Thymus (tissue), 11 donors: ENCODE data around the gene NPDC1. TPM values are rescaled to one million over a fixed set of nuclear protein-coding genes. Genes with fewer than 3 reads are reported as not detected.

Experiments used
- DNase-seq, 9 donors: peaks; one replicate each; pipeline ENCODE4 v3.0.0-alpha.2; 2013; ENCODE audit warnings: low spot score in 9 of 9, low read depth in 6 of 9, missing footprints in 1 of 9
- H3K27ac ChIP-seq, 2 donors: one replicate each; pipeline ENCODE4 v1.5.1; 2013; ENCODE audit warnings: control low read depth in 1 of 2, low read depth in 1 of 2, low read length in 1 of 2, mild to moderate bottlenecking in 1 of 2, moderate library complexity in 1 of 2
- H3K27me3 ChIP-seq, 2 donors: one replicate each; pipeline ENCODE4 v1.5.1; 2013; ENCODE audit warnings: low read length in 1 of 2; ENCODE audit not compliant: control insufficient read depth in 2 of 2, insufficient read depth in 1 of 2
- H3K36me3 ChIP-seq, 2 donors: one replicate each; pipeline ENCODE4 v1.5.1; 2013; ENCODE audit warnings: low read length in 1 of 2, mild to moderate bottlenecking in 1 of 2, moderate library complexity in 1 of 2; ENCODE audit not compliant: control insufficient read depth in 2 of 2, insufficient read depth in 2 of 2
- H3K4me1 ChIP-seq, 2 donors: one replicate each; pipeline ENCODE4 v1.5.1; 2013; ENCODE audit warnings: low read length in 2 of 2; ENCODE audit not compliant: control insufficient read depth in 2 of 2, insufficient read depth in 2 of 2
- H3K4me3 ChIP-seq, 2 donors: one replicate each; pipeline ENCODE4 v1.5.1; 2013; ENCODE audit warnings: low read length in 2 of 2, control low read depth in 1 of 2, mild to moderate bottlenecking in 1 of 2
- H3K9me3 ChIP-seq, 2 donors: one replicate each; pipeline ENCODE4 v1.5.1; 2013; ENCODE audit warnings: low read length in 1 of 2, mild to moderate bottlenecking in 1 of 2; ENCODE audit not compliant: control insufficient read depth in 2 of 2, insufficient read depth in 1 of 2
- WGBS: extraction: QIAGEN DNeasy Blood & Tissue Kit; methylation state at CpG from one replicate; pipeline ENCODE4 v1.1.7; 2013; 5-methylcytosine and 5-hydroxymethylcytosine counted together
- polyA plus RNA-seq: library from polyadenylated mRNA; stranded (reverse); fragments of 200-250 nt; gene quantifications from one replicate; pipeline ENCODE4 v1.2.3, GENCODE V29; 2013
- total RNA-seq: library from RNA; stranded (reverse); fragments of 120-200 nt; gene quantifications from one replicate; pipeline ENCODE4 v1.2.4, GENCODE V29; 2013
- donor health status: healthy.

Gene NPDC1
- total and polyA plus RNA-seq, 2 donors, result 4.8 to 71.1 TPM

GRCh38 chr9:137030538-137031527 is 15.1 kb downstream of the NPDC1 start:
- no peak overlapping the region for H3K27ac ChIP-seq
- peaks cover 31 to 81% of the 10 kb centered on the region in 2 donors for H3K27me3 ChIP-seq
- no peaks in the 10 kb centered on the region for H3K36me3 ChIP-seq
- no peak overlapping the region for H3K4me3 ChIP-seq
- no peak for DNase-seq
- no peaks in the 10 kb centered on the region for H3K9me3 ChIP-seq
- peaks cover 13 to 62% of the 10 kb centered on the region in 2 donors for H3K4me1 ChIP-seq
- 53% methylated on average over 65 of the region's 65 CpGs for WGBS

- DNase-seq, result no peak
- Histone ChIP-seq H3K9me3 (no peaks in the 10 kb centered on the region), H3K36me3 (no peaks in the 10 kb centered on the region), H3K4me1 (peaks cover 13 to 58% of the 10 kb centered on the region in 2 donors), H3K27ac (no peak overlapping the region), H3K27me3 (peaks cover 31 to 75% of the 10 kb centered on the region in 2 donors), H3K4me3 (no peak overlapping the region)
- 31% methylated on average over 15 of the region's 15 CpGs for WGBS
These were observed 16.0 kb downstream of the NPDC1 start for GRCh38 chr9:137030006-137030405.

DNA sequence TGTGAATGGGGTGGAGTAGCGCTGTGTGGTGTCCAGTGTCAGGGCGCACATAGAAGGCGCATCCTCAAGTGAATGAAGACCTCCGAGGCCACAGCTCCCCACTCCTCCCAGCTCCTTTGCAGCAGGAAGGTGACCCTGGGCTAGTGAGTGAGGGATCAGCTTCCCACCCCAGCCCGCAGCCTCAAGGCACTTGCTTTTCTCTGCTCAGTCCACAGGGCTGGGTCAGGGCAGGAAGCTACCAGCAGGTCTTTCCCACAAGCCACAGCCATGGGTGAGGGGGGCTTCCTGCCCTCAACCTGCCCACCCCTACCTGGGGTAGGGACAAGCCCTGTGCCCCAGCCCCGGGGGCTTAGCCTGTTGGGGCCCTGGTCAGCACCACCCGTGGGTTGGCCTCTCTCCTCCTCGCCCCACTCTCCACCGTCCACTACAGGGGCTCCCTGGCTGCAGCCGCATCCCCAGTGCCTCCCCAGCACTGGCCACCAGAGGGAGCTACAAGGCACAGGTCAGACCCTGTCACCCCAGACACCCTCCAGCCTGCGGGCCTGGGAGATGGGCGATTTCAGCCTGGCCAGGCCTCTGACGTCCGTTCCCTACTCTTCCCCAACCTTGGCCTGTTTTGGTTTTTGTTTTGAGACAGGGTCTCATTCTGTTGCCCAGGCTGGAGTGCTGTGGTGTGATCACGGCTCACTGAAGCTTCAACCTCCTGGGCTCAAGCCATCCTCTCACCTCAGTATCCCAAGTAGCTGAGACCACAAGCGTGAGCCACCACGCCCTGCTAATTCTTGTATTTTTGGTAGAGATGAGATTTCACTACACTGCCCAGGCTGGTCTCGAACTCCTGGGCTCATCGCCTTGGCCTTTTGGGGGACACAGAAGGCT is 16.7 kb downstream of the NPDC1 start:
- DNase-seq, result peak in 6 of 9 donors; percentile 29 to 69 (median 58)
- H3K9me3 ChIP-seq, result no peaks in the 10 kb centered on the region
- H3K36me3 ChIP-seq, result no peaks in the 10 kb centered on the region
- H3K4me3 ChIP-seq, result peak overlapping the region; percentile 44 to 54
- peaks cover 28 to 68% of the 10 kb centered on the region in 2 donors for H3K27me3 ChIP-seq
- H3K27ac ChIP-seq, result no peak overlapping the region
- H3K4me1 ChIP-seq, result peaks cover 13 to 51% of the 10 kb centered on the region in 2 donors
- WGBS, result 13% methylated on average over 19 of the region's 19 CpGs

DNA sequence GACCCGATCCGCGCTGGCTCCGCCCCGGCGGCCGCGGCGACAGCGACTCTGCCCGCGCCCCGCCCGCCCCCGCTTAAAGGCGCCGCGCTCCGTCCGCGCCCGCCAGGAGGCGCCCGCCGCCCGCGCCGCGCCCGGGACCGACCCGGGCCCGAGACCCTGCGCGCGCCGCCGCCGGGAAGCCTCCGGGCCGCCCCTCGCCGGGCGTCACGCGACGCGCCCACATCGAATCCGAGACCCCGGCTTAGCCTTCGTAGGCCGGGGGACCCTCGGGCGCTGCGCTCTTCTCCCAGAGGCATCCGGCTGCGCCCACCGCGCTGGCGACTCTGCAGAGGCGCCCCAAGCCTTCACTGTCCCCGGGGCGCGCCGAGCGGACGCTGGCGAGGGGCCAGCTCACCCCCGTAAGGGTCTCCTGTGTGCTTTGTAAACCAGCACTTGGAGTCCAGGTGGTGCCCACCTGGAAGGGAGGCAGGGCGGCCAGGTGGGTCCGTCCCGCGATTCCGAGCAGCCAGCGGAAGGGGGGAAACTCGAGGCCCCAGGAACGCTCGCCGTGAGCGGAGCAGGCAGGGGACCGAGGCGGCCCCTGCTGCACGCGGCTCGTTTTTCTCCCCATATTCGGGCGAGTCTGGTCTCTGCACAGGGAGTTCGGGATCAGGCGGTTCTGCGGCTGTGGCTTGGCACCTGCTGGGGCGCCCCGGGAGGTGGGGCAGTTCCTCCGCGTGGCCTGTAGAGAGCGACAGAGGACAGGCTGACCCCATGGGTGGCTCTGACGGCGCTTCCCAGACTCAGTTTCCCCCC is 17.5 kb downstream of the NPDC1 start:
- Histone ChIP-seq H3K4me1 (peaks cover 13 to 50% of the 10 kb centered on the region in 2 donors), H3K27me3 (peaks cover 27 to 63% of the 10 kb centered on the region in 2 donors), H3K27ac (peak overlapping the region; percentile 11 to 32), H3K9me3 (no peaks in the 10 kb centered on the region), H3K4me3 (peak overlapping the region; percentile 44 to 54), H3K36me3 (no peaks in the 10 kb centered on the region)
- under 1% methylated on average over 98 of the region's 98 CpGs for WGBS
- peak in 8 of 9 donors; percentile 17 to 73 (median 42) for DNase-seq

DNA sequence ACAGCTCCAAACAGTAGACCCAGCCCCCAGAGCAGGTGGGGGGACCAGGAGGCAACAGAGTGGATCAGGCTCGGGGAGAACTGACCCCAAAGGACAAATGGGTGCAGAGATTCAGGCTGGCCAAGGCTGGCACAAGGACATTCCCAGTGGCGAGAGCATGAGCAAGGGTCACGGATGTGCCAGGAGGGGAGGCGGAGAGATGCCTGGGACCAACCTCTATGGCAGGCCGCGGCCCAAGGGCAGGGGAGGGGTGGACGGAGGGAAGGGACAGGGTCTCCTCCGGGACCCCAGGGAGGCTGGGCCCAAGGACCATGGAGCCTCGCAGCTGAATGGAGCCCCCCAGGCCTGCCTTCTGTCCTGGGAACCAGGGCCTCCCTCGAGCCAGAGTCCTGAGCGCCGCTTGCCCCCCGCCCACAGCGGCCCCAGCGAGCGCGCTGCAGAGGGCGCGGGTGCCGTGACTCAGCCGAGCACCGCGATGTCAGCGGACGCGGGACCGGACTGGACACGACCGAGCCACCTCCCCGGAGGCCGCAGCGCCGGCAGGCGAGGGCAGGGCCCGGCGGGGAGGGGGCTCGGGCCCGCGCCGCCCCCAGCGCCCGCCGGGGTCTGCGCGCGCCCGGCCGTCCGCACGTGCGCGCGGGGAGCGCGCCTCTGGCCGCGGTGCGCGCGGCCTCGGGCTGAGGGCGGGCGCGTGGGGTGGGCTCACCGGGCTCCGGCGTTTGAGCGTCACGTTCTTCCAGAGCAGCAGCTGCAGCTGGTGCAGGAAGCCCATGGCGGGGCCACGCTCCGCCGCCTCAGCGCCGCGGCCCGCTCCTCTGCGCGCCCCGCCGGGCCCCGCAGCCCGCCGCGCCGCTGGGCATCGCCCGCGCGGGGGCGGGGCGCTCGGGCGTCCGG is 18.4 kb downstream of the NPDC1 start, which contains the start of gene ABCA2:
Gene ABCA2, minus strand, starts transcription at position 869 of the 894 bp plus-strand sequence. Its CDS starts 97 bp downstream, at position 772.
- WGBS, result 9% methylated on average over 90 of the region's 95 CpGs
- no peaks in the 10 kb centered on the region for H3K36me3 ChIP-seq
- DNase-seq, result no peak
- peaks cover 13 to 47% of the 10 kb centered on the region in 2 donors for H3K4me1 ChIP-seq
- peaks cover 27 to 58% of the 10 kb centered on the region in 2 donors for H3K27me3 ChIP-seq
- H3K27ac ChIP-seq, result peak within 1 kb of the TSS; percentile 11 to 32
- H3K9me3 ChIP-seq, result no peaks in the 10 kb centered on the region
- peak within 1 kb of the TSS; percentile 44 to 54 for H3K4me3 ChIP-seq

- no peaks in the 10 kb centered on the region for H3K9me3 ChIP-seq
- peaks cover 24 to 51% of the 10 kb centered on the region in 2 donors for H3K27me3 ChIP-seq
- no peak overlapping the region for H3K4me3 ChIP-seq
- no peak for DNase-seq
- WGBS, result 95% methylated on average over 4 of the region's 4 CpGs
- H3K36me3 ChIP-seq, result no peaks in the 10 kb centered on the region
- H3K4me1 ChIP-seq, result peaks cover 8 to 39% of the 10 kb centered on the region in 2 donors
- H3K27ac ChIP-seq, result no peak overlapping the region
These were observed 19.1 kb downstream of the NPDC1 start for GRCh38 chr9:137026828-137027227.

GRCh38 chr9:137026384-137026783 is 19.6 kb downstream of the NPDC1 start:
- Histone ChIP-seq H3K27me3 (peaks cover 20 to 47% of the 10 kb centered on the region in 2 donors), H3K27ac (no peak overlapping the region), H3K9me3 (no peaks in the 10 kb centered on the region), H3K4me1 (peaks cover 8 to 37% of the 10 kb centered on the region in 2 donors), H3K36me3 (no peaks in the 10 kb centered on the region), H3K4me3 (no peak overlapping the region)
- no peak for DNase-seq
- 94% methylated on average over 2 of the region's 2 CpGs for WGBS
